ENCODE results near the gene SMC4.
"Not testable (repeated sequence)": the region's sequence is repeated elsewhere in the genome, so short reads cannot be mapped to it uniquely, and the experiment has no call there.

The SMC4 gene

DNA sequence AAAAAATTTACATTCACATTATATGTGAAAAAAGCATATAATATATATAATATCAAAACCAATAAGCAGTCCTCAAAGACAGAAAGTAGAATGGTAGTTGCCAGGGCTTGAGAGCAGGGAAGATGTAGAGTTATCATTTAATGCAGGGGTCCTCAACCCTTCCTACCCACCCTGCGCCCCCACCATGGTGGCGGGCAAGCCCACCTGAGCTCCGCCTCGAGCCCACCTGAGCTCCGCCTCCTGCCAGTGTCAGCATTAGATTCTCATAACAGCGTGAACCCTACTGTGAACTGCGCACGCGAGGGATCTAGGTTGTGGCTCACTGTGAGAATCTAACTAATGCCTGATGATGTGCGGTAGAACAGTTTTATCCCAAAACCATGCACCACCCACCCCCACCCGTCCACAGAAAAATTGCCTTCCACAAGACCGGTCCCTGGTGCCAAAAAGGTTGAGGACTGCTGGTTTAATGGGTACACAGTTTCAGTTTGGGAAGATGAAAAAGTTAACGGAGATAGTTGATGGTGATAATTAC, 47.1 kb downstream of the SMC4 start:
- H3K9ac ChIP-seq (ENCODE audit: insufficient read length), result no peak overlapping the region
- DNase-seq (ENCODE audit: low read depth, low spot score), result no peak
- TF ChIP-seq FOXP2 (optimal IDR thresholded peaks at IDR 0.05; ENCODE audit: control extremely low read depth, extremely low read length, insufficient read depth) (no peak), POLR2AphosphoS5 (IDR thresholded peaks at IDR 0.05; ENCODE audit: borderline replicate concordance, low read depth, low read length) (no peak), EZH2 (IDR thresholded peaks at IDR 0.05) (no peak)
- H3K9me3 ChIP-seq (ENCODE audit: low read depth, low read length), result no peaks in the 10 kb centered on the region
- H3K27ac ChIP-seq, result no peak overlapping the region
- no peak overlapping the region for H3K4me3 ChIP-seq
- no peaks in the 10 kb centered on the region for H3K36me3 ChIP-seq (ENCODE audit: insufficient read depth, low read length)

DNA sequence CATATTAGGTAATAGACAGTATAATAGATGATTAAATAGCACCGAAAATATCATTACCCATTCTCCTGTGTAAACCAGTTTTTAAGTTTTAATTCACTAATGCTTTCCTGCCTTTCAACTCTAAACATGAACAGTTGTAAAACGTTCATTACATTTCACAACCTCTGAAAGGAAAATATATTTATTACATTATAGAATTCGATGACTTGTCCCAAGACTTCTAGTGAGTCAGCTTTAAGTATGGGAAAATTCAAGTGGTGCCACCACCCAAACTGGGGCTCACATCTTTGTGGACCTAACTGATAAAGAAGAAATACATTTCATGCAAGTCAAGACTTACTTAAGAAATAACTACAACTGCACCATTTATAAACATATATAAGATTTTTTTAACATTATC, 48.1 kb downstream of the SMC4 start:
- H3K9me3 ChIP-seq (ENCODE audit: low read depth, low read length), result no peaks in the 10 kb centered on the region
- H3K27ac ChIP-seq, result no peak overlapping the region; the same call in 1 of the 2 replicates
- no peak for TF ChIP-seq EZH2 (IDR thresholded peaks at IDR 0.05)
- TF ChIP-seq POLR2AphosphoS5 (IDR thresholded peaks at IDR 0.05; ENCODE audit: borderline replicate concordance, low read depth, low read length), result no peak
- no peak for TF ChIP-seq FOXP2 (optimal IDR thresholded peaks at IDR 0.05; ENCODE audit: control extremely low read depth, extremely low read length, insufficient read depth)
- H3K9ac ChIP-seq (ENCODE audit: insufficient read length), result peak overlapping the region; percentile 18
- no peak for DNase-seq (ENCODE audit: low read depth, low spot score)
- no peaks in the 10 kb centered on the region for H3K36me3 ChIP-seq (ENCODE audit: insufficient read depth, low read length)
- no peak overlapping the region for H3K4me3 ChIP-seq

DNA sequence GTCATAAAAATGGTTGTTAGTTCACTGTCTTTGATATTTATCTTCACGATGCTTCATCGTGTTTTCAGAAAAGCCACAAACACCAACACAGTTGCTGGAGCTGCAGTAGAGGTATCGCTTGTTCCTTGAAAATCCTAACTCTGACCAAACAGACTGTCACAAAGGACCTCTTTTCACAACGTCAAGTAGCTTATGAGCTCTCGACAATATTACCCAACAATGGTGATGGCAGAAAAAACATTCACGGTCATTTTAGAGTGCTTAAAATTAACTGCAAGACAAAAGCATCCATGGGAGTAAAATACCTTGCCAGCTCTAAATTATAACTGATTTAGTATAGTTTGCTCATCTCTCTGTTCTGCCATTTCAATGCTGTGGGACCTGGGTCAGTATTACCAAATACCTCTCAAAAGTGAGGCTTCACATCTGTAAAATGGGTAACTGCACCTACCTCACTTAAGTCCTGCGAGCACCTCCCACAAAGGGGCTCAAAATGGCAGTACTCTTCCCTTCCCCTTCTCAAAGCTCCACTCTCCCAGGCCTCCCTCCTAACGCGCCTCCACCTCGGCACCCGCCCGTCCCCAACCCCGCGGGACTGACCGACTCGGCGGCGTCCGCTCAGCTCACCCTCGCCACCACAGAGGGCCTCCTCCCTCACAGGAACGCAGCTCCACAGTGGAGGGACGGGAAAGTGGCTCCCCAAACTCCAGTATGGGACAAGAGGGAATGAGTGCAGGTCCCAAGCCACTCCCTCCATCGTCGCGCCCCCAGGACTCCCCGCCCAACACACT, 49.6 kb downstream of the SMC4 start:
- Histone ChIP-seq H3K36me3 (ENCODE audit: insufficient read depth, low read length) (no peaks in the 10 kb centered on the region), H3K27ac (no peak overlapping the region), H3K4me3 (no peak overlapping the region), H3K9me3 (ENCODE audit: low read depth, low read length) (no peaks in the 10 kb centered on the region), H3K9ac (ENCODE audit: insufficient read length) (no peak overlapping the region)
- no peak for DNase-seq (ENCODE audit: low read depth, low spot score)
- TF ChIP-seq FOXP2 (optimal IDR thresholded peaks at IDR 0.05; ENCODE audit: control extremely low read depth, extremely low read length, insufficient read depth), result no peak
- TF ChIP-seq POLR2AphosphoS5 (IDR thresholded peaks at IDR 0.05; ENCODE audit: borderline replicate concordance, low read depth, low read length), result no peak
- TF ChIP-seq EZH2 (IDR thresholded peaks at IDR 0.05), result no peak

DNA sequence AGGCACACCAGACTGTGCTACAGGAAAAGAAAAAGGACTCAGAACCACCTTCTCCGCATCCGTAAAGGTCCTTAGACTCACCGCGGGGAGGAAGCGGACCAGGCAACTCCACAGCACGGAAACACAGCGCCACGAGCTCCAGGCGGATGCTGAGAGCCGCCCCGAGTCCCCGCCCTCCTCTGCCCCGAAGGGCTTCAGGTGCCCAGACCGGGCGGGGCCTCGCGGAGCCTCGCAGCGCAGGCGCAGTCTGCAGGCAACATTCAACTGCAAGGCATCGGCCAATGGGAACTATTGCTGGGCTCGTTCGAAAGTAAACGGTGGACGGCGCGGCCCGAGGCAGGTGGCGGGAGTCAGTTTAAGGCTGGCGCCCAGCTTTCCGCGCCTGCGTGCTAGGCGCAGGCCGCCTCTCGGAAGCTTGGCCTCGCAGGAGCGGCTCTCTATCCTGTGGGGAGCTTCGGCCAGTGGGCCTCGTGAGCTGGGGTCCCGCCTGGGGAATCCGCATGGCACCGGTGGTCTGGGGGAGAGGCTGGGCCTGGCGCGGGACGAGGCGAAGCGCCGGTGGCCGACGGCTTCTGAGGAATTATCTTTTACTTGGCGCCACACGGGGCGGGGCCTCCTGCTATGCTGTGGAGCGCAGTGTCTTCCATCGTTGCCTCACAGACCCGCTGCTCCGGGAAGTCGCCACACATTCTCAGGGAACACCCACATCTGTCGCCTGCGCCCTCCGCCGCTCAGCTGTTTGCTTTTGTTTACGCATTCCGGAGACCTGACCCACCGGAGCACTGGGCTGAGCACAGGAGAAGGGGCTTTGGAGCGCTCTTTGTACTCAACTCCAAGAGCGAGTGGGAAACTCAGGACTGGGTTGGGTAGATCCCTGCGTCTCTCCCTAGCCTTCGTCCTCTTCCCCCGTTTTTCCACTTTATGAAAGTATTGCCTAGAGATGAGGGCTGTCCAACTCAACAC, 50.5 kb downstream of the SMC4 start, which contains the start of gene TRIM59:
TSS of gene TRIM59 (minus strand) at position 151 of the 963 bp plus-strand sequence. CDS start 10,603 bp downstream, outside the sequence.
- no peaks in the 10 kb centered on the region for H3K9me3 ChIP-seq (ENCODE audit: low read depth, low read length)
- H3K4me3 ChIP-seq, result no peak within 1 kb of the TSS
- H3K9ac ChIP-seq (ENCODE audit: insufficient read length), result no peak within 1 kb of the TSS
- no peaks in the 10 kb centered on the region for H3K36me3 ChIP-seq (ENCODE audit: insufficient read depth, low read length)
- no peak for DNase-seq (ENCODE audit: low read depth, low spot score)
- H3K27ac ChIP-seq, result no peak within 1 kb of the TSS
- TF ChIP-seq FOXP2 (optimal IDR thresholded peaks at IDR 0.05; ENCODE audit: control extremely low read depth, extremely low read length, insufficient read depth), result no peak
- no peak for TF ChIP-seq EZH2 (IDR thresholded peaks at IDR 0.05)
- no peak for TF ChIP-seq POLR2AphosphoS5 (IDR thresholded peaks at IDR 0.05; ENCODE audit: borderline replicate concordance, low read depth, low read length)

DNA sequence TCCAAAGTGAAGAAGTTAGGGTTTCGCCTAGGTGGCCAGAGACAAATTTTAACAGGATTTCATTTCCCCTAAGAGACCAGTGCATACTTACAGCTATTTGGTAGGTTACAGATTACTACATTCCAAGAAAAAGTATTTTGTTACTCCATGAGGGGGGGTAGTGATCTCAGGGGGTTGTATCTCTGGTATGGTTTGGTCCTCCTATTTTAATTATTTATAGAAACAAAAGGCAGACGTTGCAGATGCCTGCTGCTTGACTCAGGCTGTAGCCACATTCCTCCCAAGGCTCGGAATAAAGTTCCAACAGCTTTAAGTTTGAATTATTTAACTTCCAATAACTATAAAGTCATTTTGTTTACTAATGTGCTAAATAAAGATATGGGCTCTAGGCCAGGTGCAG, 51.4 kb downstream of the SMC4 start:
- H3K4me3 ChIP-seq, result no peak overlapping the region
- TF ChIP-seq EZH2 (IDR thresholded peaks at IDR 0.05), result no peak
- no peak for TF ChIP-seq POLR2AphosphoS5 (IDR thresholded peaks at IDR 0.05; ENCODE audit: borderline replicate concordance, low read depth, low read length)
- no peak for TF ChIP-seq FOXP2 (optimal IDR thresholded peaks at IDR 0.05; ENCODE audit: control extremely low read depth, extremely low read length, insufficient read depth)

DNA sequence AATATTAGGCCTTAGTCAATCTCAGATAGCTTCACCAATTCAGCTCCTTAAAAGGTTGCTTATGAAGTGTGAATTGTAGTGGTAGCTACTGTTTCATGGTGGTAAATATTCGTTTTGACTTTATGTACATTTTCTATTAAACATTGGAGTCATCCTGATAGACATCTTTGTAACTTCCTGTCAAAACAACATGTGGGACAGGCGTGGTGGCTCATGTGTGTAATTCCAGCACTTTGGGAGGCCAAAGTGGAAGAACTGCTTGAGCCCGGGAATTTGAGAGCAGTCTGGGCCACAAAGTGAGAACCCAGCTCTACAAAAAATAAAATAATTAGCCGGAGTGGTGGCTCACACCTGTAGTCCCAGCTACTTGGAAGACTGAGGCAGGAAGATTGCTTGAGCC, 52.2 kb downstream of the SMC4 start:
- Histone ChIP-seq H3K4me3 (no peak overlapping the region), H3K36me3 (ENCODE audit: insufficient read depth, low read length) (no peaks in the 10 kb centered on the region), H3K9ac (ENCODE audit: insufficient read length) (no peak overlapping the region), H3K9me3 (ENCODE audit: low read depth, low read length) (no peaks in the 10 kb centered on the region), H3K27ac (no peak overlapping the region)
- DNase-seq (ENCODE audit: low read depth, low spot score), result no peak
- TF ChIP-seq POLR2AphosphoS5 (IDR thresholded peaks at IDR 0.05; ENCODE audit: borderline replicate concordance, low read depth, low read length) (no peak), EZH2 (IDR thresholded peaks at IDR 0.05) (no peak), FOXP2 (optimal IDR thresholded peaks at IDR 0.05; ENCODE audit: control extremely low read depth, extremely low read length, insufficient read depth) (no peak)

More for the DNA sequence above, 51.4 kb downstream of the SMC4 start:
- no peaks in the 10 kb centered on the region for H3K9me3 ChIP-seq (ENCODE audit: low read depth, low read length)
- H3K9ac ChIP-seq (ENCODE audit: insufficient read length), result no peak overlapping the region
- H3K27ac ChIP-seq, result no peak overlapping the region
- no peak for DNase-seq (ENCODE audit: low read depth, low spot score)
- H3K36me3 ChIP-seq (ENCODE audit: insufficient read depth, low read length), result no peaks in the 10 kb centered on the region

DNA sequence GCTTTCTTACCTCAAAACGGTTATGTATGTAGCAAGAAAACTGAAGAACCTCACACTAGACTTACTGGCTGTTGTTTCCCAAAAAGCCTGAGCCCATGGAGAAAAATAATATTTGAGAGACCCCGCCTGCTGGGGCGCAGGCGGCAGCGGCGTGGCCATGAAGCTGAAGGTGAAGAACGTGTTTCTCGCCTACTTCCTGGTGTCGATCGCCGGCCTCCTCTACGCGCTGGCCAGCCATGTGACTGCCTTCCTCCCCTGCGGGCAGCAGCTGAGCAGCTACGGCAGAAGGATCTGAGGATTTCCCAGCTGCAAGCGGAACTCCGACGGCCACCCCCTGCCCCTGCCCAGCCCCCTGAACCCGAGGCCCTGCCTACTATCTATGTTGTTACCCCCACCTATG, 52.8 kb downstream of the SMC4 start:
- H3K36me3 ChIP-seq (ENCODE audit: insufficient read depth, low read length); H3K9ac ChIP-seq (ENCODE audit: insufficient read length); H3K27ac ChIP-seq; H3K9me3 ChIP-seq (ENCODE audit: low read depth, low read length); H3K4me3 ChIP-seq; DNase-seq (ENCODE audit: low read depth, low spot score): not testable (repeated sequence)

DNA sequence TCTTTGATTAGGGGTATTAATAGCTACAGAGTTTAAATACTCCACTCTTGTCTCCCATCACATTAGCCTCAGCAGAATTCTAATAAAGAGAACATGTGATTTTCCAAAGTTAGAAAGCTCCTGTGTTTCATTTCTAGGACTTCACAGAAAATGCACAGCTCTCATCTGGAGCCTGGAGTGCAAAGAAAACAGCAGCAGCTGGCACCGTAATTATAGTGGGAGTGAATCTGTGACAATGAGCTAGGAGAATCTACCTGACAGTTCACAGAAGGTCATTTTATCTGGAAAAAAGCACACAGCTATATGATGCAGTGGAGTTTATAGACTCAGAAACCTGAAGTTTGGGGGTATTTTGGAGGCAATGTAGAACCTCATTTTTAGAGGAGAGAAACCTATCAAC, 55.5 kb downstream of the SMC4 start:
- no peak for DNase-seq (ENCODE audit: low read depth, low spot score)
- Histone ChIP-seq H3K36me3 (ENCODE audit: insufficient read depth, low read length) (no peaks in the 10 kb centered on the region), H3K4me3 (no peak overlapping the region)

More for the DNA sequence above, 55.5 kb downstream of the SMC4 start:
- Histone ChIP-seq H3K9me3 (ENCODE audit: low read depth, low read length) (no peaks in the 10 kb centered on the region), H3K9ac (ENCODE audit: insufficient read length) (no peak overlapping the region), H3K27ac (no peak overlapping the region)
- TF ChIP-seq POLR2AphosphoS5 (IDR thresholded peaks at IDR 0.05; ENCODE audit: borderline replicate concordance, low read depth, low read length), result no peak
- TF ChIP-seq EZH2 (IDR thresholded peaks at IDR 0.05), result no peak
- TF ChIP-seq FOXP2 (optimal IDR thresholded peaks at IDR 0.05; ENCODE audit: control extremely low read depth, extremely low read length, insufficient read depth), result no peak
